NCI-H187 treated with DMSO at 0.1 percent for 48 hours (cell line): ENCODE results near the gene SLC25A51.

Source experiments
- DNase-seq: peaks from one replicate; lab custom pipeline; 2025; lab: John Stamatoyannopoulos, UW

Gene SLC25A51

GRCh38 chr9:37937366-37937765, 33.4 kb upstream of the SLC25A51 start:
- no peak for DNase-seq

- DNase-seq, result no peak
These were observed 33.0 kb upstream of the SLC25A51 start for GRCh38 chr9:37936965-37937364.

GRCh38 chr9:37936376-37936775, 32.4 kb upstream of the SLC25A51 start:
- DNase-seq, result no peak

- DNase-seq, result no peak
These were observed 31.2 kb upstream of the SLC25A51 start for GRCh38 chr9:37935096-37935495.

GRCh38 chr9:37931592-37931991, 27.7 kb upstream of the SLC25A51 start:
- DNase-seq, result no peak

GRCh38 chr9:37929441-37929895, 25.5 kb upstream of the SLC25A51 start:
- DNase-seq, result no peak

- no peak for DNase-seq
These were observed 24.9 kb upstream of the SLC25A51 start for GRCh38 chr9:37928552-37929430.

- no peak for DNase-seq
These were observed 23.9 kb upstream of the SLC25A51 start for GRCh38 chr9:37927601-37928551.

- no peak for DNase-seq
These were observed 23.2 kb upstream of the SLC25A51 start for GRCh38 chr9:37927132-37927531.

GRCh38 chr9:37926737-37927118, 22.8 kb upstream of the SLC25A51 start:
- DNase-seq, result no peak

- DNase-seq, result no peak
These were observed 22.1 kb upstream of the SLC25A51 start for GRCh38 chr9:37925786-37926736.

- DNase-seq, result no peak
These were observed 21.1 kb upstream of the SLC25A51 start for GRCh38 chr9:37925006-37925405.

GRCh38 chr9:37924538-37924937, 20.6 kb upstream of the SLC25A51 start:
- no peak for DNase-seq

- no peak for DNase-seq
These were observed 20.0 kb upstream of the SLC25A51 start for GRCh38 chr9:37923796-37924427.

GRCh38 chr9:37923118-37923795, 19.3 kb upstream of the SLC25A51 start:
- no peak for DNase-seq

GRCh38 chr9:37922363-37923117, 18.6 kb upstream of the SLC25A51 start:
- DNase-seq, result no peak

- no peak for DNase-seq
These were observed 17.8 kb upstream of the SLC25A51 start for GRCh38 chr9:37921546-37922300.

- no peak for DNase-seq
These were observed 17.2 kb upstream of the SLC25A51 start for GRCh38 chr9:37921168-37921510.
